HepG2 (cell line): Measurements from ENCODE around the gene CFL1. TPM values are rescaled to one million over a fixed set of nuclear protein-coding genes. Genes with fewer than 3 reads are reported as not detected.

ENCODE experiments used
- AKNA ChIP-seq: sonication (generic); formaldehyde crosslinking; IDR thresholded peaks from 2 replicates; pipeline ENCODE4 v1.4.0; 2020; ENCODE audit warnings: missing genetic modification reagents, borderline replicate concordance
- EP300 ChIP-seq, 3 experiments: sonication (generic) in 1 of 3; formaldehyde crosslinking in 1 of 3; IDR thresholded peaks; 2 replicates each; pipeline versions ENCODE4 v1.5.1 to v1.6.1; 2011 to 2020; ENCODE audit warnings: low read depth in 2 of 3, low read length in 2 of 3, borderline replicate concordance in 1 of 3, improper control_type of control experiment in 1 of 3, mild to moderate bottlenecking in 1 of 3, missing genetic modification reagents in 1 of 3, moderate library complexity in 1 of 3
- FOXA1 ChIP-seq, 2 experiments: fragments of 450-650 bp in 1 of 2; sonication (generic) in 1 of 2; formaldehyde crosslinking in 1 of 2; IDR thresholded peaks; 2 replicates each; pipeline versions ENCODE4 v1.4.0 to v1.6.1; 2016 to 2020; ENCODE audit warnings: missing genetic modification reagents in 1 of 2
- IRX3 ChIP-seq: sonication (generic); formaldehyde crosslinking; IDR thresholded peaks from 2 replicates; pipeline ENCODE4 v1.8.1; 2023; ENCODE audit warnings: mild to moderate bottlenecking, low read depth, missing genetic modification reagents, borderline replicate concordance
- MED1 ChIP-seq: sonication (generic); formaldehyde crosslinking; IDR thresholded peaks from 2 replicates; pipeline ENCODE4 v1.4.0; 2020; ENCODE audit warnings: missing genetic modification reagents
- MIXL1 ChIP-seq: IDR thresholded peaks from 2 replicates; pipeline ENCODE4 v1.6.1; 2016
- REST ChIP-seq, 2 experiments: IDR thresholded peaks; 2 replicates each; pipeline ENCODE4 v1.6.1; 2011 to 2012; ENCODE audit warnings: low read length in 2 of 2, borderline replicate concordance in 1 of 2, low read depth in 1 of 2, mild to moderate bottlenecking in 1 of 2, moderate library complexity in 1 of 2
- SP5 ChIP-seq: IDR thresholded peaks from 2 replicates; pipeline ENCODE4 v1.6.1; 2016; ENCODE audit warnings: low read depth, borderline replicate concordance
- ZBTB34 ChIP-seq: sonication (generic); formaldehyde crosslinking; IDR thresholded peaks from 2 replicates; pipeline ENCODE4 v1.8.0; 2022; ENCODE audit warnings: mild to moderate bottlenecking, missing genetic modification reagents
- ZNF225 ChIP-seq: sonication (generic); formaldehyde crosslinking; IDR thresholded peaks from 2 replicates; pipeline ENCODE4 v1.4.0; 2020; ENCODE audit warnings: mild to moderate bottlenecking, missing genetic modification reagents
- ZNF281 ChIP-seq: sonication (generic); formaldehyde crosslinking; IDR thresholded peaks from 2 replicates; pipeline ENCODE4 v1.4.0; 2020; ENCODE audit warnings: missing genetic modification reagents, borderline replicate concordance
- ZNF350 ChIP-seq: sonication (generic); formaldehyde crosslinking; IDR thresholded peaks from 2 replicates; pipeline ENCODE4 v1.4.0; 2020; ENCODE audit warnings: mild to moderate bottlenecking, low read depth, missing genetic modification reagents, borderline replicate concordance
- ZNF7 ChIP-seq: IDR thresholded peaks from 2 replicates; pipeline ENCODE4 v1.6.1; 2016; ENCODE audit warnings: missing biosample characterization, missing genetic modification reagents
- ZSCAN25 ChIP-seq: sonication (generic); formaldehyde crosslinking; IDR thresholded peaks from 2 replicates; pipeline ENCODE4 v1.8.0; 2022; ENCODE audit warnings: mild to moderate bottlenecking, missing genetic modification reagents
- polyA plus RNA-seq, 8 experiments: library from polyadenylated mRNA; depleted of rRNA in 3 of 8; stranded (reverse) in 7 of 8; unstranded in 1 of 8; fragments of >200 nt; fragmentation: Illumina TruSeq in 4 of 8; extraction: Trizol in 4 of 8; gene quantifications; 2 replicates each; pipeline versions ENCODE4 v1.2.1 to v1.2.3, GENCODE V29; 2011 to 2016; ENCODE audit warnings: low read depth in 4 of 8, missing spikeins in 1 of 8, mixed read lengths in 1 of 8; ENCODE audit not compliant: insufficient read depth in 1 of 8
- total RNA-seq, 5 experiments: library from RNA; depleted of rRNA; stranded (reverse); fragments of >200 nt; fragmentation: Illumina TruSeq; extraction: Trizol; gene quantifications; 2 replicates each; pipeline ENCODE4 v1.2.3, GENCODE V29; 2016; ENCODE audit warnings: low read depth in 1 of 5

CFL1 gene
- total and polyA plus RNA-seq, 2 of the 13 experiments (the other 11 are each of a cell fraction or from before 2014, with no cell fraction given) = 379 to 383 TPM

GRCh38 chr11:65900125-65900898 is 42.3 kb upstream of the CFL1 start, which contains the start of gene FOSL1 (continued):
- TF ChIP-seq ZNF281 (peak; percentile 24; the same call in 1 of the 2 replicates), MIXL1 (CRISPR knock-in tag) (no peak), ZNF350 (CRISPR knock-in tag) (no peak), ZNF225 (CRISPR knock-in tag) (no peak), ZBTB34 (CRISPR knock-in tag) (0 out of 2 replicates have a peak, but pooled peaks have one; percentile 35), FOXA1 (IDR thresholded peaks at IDR 0.05) (no peak), FOXA1 (CRISPR knock-in tag; IDR thresholded peaks at IDR 0.05) (no peak; the same call in 1 of the 2 replicates), MED1 (peak; percentile 28; the same call in 1 of the 2 replicates), IRX3 (CRISPR knock-in tag) (no peak), EP300 (IDR thresholded peaks at IDR 0.05; ENCODE audit: low read depth in 2 of 2, low read length in 2 of 2) (no peak), EP300 (CRISPR knock-in tag; IDR thresholded peaks at IDR 0.05; ENCODE audit: borderline replicate concordance) (no peak), REST (IDR thresholded peaks at IDR 0.05; ENCODE audit: borderline replicate concordance in 1 of 2, low read depth in 1 of 2, low read length in 2 of 2) (no peak), ZSCAN25 (no peak), AKNA (no peak), SP5 (CRISPR knock-in tag) (peak; percentile 54; the same call in 1 of the 2 replicates), ZNF7 (CRISPR knock-in tag) (no peak)
